ENCODE measurements around the gene VPS11. TPM values are rescaled to one million over a fixed set of nuclear protein-coding genes. Genes with fewer than 3 reads are reported as not detected.

VPS11 gene
- total RNA-seq, 4 donors from 2014 or later, result 37.2 to 57.2 (median 47.9) TPM

DNA sequence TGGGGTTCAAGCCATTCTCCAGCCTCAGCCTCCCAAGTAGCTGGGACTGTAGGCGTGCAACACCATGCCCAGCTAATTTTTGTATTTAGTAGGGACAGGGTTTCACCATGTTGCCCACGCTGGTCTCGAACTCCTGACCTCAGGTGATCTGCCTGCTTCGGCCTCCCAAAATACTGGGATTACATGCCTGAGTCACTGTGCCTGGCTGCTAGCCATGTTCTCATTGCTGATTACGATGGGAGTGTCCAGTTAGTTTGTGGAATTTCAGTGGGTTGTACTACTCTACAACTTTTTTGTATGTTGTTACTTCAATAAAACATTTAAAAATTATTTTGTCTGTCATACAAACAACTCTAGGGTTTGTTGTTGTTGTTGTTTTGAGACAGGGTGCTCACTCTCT is 4.8 kb upstream of the VPS11 start:
- no peaks in the 10 kb centered on the region for H3K9me3 ChIP-seq
- 48% methylated on average over 5 of the region's 5 CpGs for WGBS
- no peaks in the 10 kb centered on the region for H3K27me3 ChIP-seq

GRCh38 chr11:119065369-119065768 is 2.2 kb upstream of the VPS11 start:
- Histone ChIP-seq H3K27me3 (no peaks in the 10 kb centered on the region), H3K9me3 (no peaks in the 10 kb centered on the region), H3K4me1 (peaks cover 37% of the 10 kb centered on the region), H3K27ac (no peak overlapping the region), H3K36me3 (peaks cover 5% of the 10 kb centered on the region), H3K4me3 (no peak overlapping the region)
- WGBS, result 67% methylated on average over 4 of the region's 4 CpGs
- no peak for DNase-seq (ENCODE audit: low spot score in 2 of 2)
- TF ChIP-seq CTCF (IDR thresholded peaks at IDR 0.05) (peak in 1 of 2 donors; percentile 35), EP300 (IDR thresholded peaks at IDR 0.05) (no peak)

More for the DNA sequence above, 4.8 kb upstream of the VPS11 start:
- Histone ChIP-seq H3K4me1 (peaks cover 25% of the 10 kb centered on the region), H3K36me3 (no peaks in the 10 kb centered on the region), H3K4me3 (no peak overlapping the region), H3K27ac (no peak overlapping the region)
- TF ChIP-seq EP300 (IDR thresholded peaks at IDR 0.05) (no peak), POLR2A (IDR thresholded peaks at IDR 0.05) (no peak), CTCF (IDR thresholded peaks at IDR 0.05) (no peak), POLR2AphosphoS5 (IDR thresholded peaks at IDR 0.05) (no peak)
- no peak for DNase-seq (ENCODE audit: low spot score in 2 of 2)

DNA sequence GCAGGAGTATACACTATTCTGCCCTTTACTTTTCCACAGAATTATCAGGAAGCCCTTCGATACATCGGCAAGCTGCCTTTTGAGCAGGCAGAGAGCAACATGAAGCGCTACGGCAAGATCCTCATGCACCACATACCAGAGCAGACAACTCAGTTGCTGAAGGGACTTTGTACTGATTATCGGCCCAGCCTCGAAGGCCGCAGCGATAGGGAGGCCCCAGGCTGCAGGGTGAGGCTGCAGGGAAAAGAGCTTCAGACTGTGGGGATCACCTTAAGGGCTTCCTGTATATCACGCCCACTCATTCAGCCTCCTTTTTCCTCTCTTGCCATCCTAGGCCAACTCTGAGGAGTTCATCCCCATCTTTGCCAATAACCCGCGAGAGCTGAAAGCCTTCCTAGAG is 10.2 kb downstream of the VPS11 start:
- 82% methylated on average over 11 of the region's 11 CpGs for WGBS
- H3K27me3 ChIP-seq, result no peaks in the 10 kb centered on the region
- no peak for DNase-seq (ENCODE audit: low spot score in 2 of 2)
- peaks cover 94% of the 10 kb centered on the region for H3K36me3 ChIP-seq
- TF ChIP-seq POLR2A (IDR thresholded peaks at IDR 0.05), result no peak
- TF ChIP-seq CTCF (IDR thresholded peaks at IDR 0.05), result no peak
- TF ChIP-seq EP300 (IDR thresholded peaks at IDR 0.05), result no peak
- TF ChIP-seq POLR2AphosphoS5 (IDR thresholded peaks at IDR 0.05), result no peak
- H3K9me3 ChIP-seq, result no peaks in the 10 kb centered on the region
- no peak overlapping the region for H3K27ac ChIP-seq
- no peaks in the 10 kb centered on the region for H3K4me1 ChIP-seq
- H3K4me3 ChIP-seq, result no peak overlapping the region

- 90% methylated on average over 14 of the region's 19 CpGs for WGBS
These were observed 11.2 kb downstream of the VPS11 start for GRCh38 chr11:119078675-119079420.

More at GRCh38 chr11:119078675-119079420, 11.2 kb downstream of the VPS11 start:
- Histone ChIP-seq H3K9me3 (no peaks in the 10 kb centered on the region), H3K27me3 (no peaks in the 10 kb centered on the region), H3K27ac (no peak overlapping the region), H3K36me3 (peaks cover 84% of the 10 kb centered on the region), H3K4me1 (no peaks in the 10 kb centered on the region), H3K4me3 (no peak overlapping the region)
- DNase-seq (ENCODE audit: low spot score in 2 of 2), result no peak
- TF ChIP-seq EP300 (IDR thresholded peaks at IDR 0.05) (no peak), POLR2A (IDR thresholded peaks at IDR 0.05) (no peak), CTCF (IDR thresholded peaks at IDR 0.05) (no peak), POLR2AphosphoS5 (IDR thresholded peaks at IDR 0.05) (no peak)
